Skin of body (tissue), 2 donors: ENCODE data around the gene PLIN3. TPM values are rescaled to one million over a fixed set of nuclear protein-coding genes. Genes with fewer than 3 reads are reported as not detected.
"Not testable (repeated sequence)": the region's sequence is repeated elsewhere in the genome, so short reads cannot be mapped to it uniquely, and the experiment has no call there.

Experiments used
- DNase-seq: peaks from one replicate; lab custom pipeline; 2025; lab: John Stamatoyannopoulos, UW
- total RNA-seq: library from RNA; depleted of rRNA; stranded (reverse); fragments of >200 nt; gene quantifications from one replicate; pipeline ENCODE4 v1.2.3, GENCODE V29; 2014

The PLIN3 gene
- total RNA-seq, 1 donor from 2014 or later = 47.3 TPM

- DNase-seq = no peak
These were observed 18.4 kb downstream of the PLIN3 start for GRCh38 chr19:4849019-4849418.

- no peak for DNase-seq
These were observed 20.1 kb downstream of the PLIN3 start for GRCh38 chr19:4847190-4847973.

- DNase-seq = not testable (repeated sequence)
These were observed 21.5 kb downstream of the PLIN3 start for GRCh38 chr19:4845975-4846374.

GRCh38 chr19:4844348-4845179, 22.9 kb downstream of the PLIN3 start:
- DNase-seq = peak; percentile 93

- DNase-seq = no peak
These were observed 23.9 kb downstream of the PLIN3 start for GRCh38 chr19:4843647-4843965.

- DNase-seq = no peak
These were observed 28.3 kb downstream of the PLIN3 start for GRCh38 chr19:4839192-4839591.

- no peak for DNase-seq
These were observed 34.7 kb downstream of the PLIN3 start for GRCh38 chr19:4832776-4833175.

- not testable (repeated sequence) for DNase-seq
These were observed 35.5 kb downstream of the PLIN3 start for GRCh38 chr19:4831979-4832340.

GRCh38 chr19:4831304-4831978, 36.0 kb downstream of the PLIN3 start, which contains the start of gene TICAM1:
Gene TICAM1 (minus strand): TSS chr19:4831712. CDS start chr19:4818377, 13,335 bp downstream.
- DNase-seq = peak; percentile 40

GRCh38 chr19:4830768-4831265, 36.6 kb downstream of the PLIN3 start:
- no peak for DNase-seq

GRCh38 chr19:4830332-4830731, 37.1 kb downstream of the PLIN3 start:
- no peak for DNase-seq

GRCh38 chr19:4829001-4829712, 38.3 kb downstream of the PLIN3 start:
- DNase-seq = no peak

- DNase-seq = no peak
These were observed 43.9 kb downstream of the PLIN3 start for GRCh38 chr19:4823577-4823976.

- not testable (repeated sequence) for DNase-seq
These were observed 45.1 kb downstream of the PLIN3 start for GRCh38 chr19:4822354-4822753.

- no peak for DNase-seq
These were observed 46.2 kb downstream of the PLIN3 start for GRCh38 chr19:4821265-4821664.

GRCh38 chr19:4817467-4818277, 49.8 kb downstream of the PLIN3 start:
- DNase-seq = no peak

- no peak for DNase-seq
These were observed 50.6 kb downstream of the PLIN3 start for GRCh38 chr19:4816950-4817278.

- DNase-seq = no peak
These were observed 51.1 kb downstream of the PLIN3 start for GRCh38 chr19:4816202-4816949.

- peak; percentile 88 for DNase-seq
These were observed 51.9 kb downstream of the PLIN3 start for GRCh38 chr19:4815426-4816201.
